Measurements from ENCODE around the gene TMED10. TPM values are rescaled to one million over a fixed set of nuclear protein-coding genes. Genes with fewer than 3 reads are reported as not detected.

TMED10 gene
- total RNA-seq, 2 donors from 2014 or later: 261 to 325 TPM

DNA sequence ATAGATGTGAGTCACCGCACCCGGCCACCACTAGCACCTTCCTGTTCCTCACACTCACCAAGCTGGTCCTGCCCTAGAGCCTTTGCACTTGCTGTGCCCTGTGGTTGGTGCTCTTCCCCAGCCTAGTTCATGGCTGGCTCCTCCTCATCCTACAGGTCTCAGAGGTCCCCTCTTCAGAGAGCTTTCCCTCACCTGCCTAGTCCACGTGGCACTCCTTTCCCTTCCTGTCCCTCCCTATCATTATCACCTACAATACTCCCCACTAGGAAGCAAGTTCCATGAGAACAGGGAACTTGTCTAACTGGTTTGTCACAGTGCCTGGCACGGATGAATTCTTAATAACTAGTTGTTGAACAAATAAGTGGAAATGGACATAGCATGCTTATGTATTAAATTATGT lies 24.0 kb upstream of the TMED10 start:
- no peak overlapping the region for H3K27ac ChIP-seq
- DNase-seq (ENCODE audit: low spot score): no peak

GRCh38 chr14:75198291-75198933 lies 22.0 kb upstream of the TMED10 start:
- H3K27ac ChIP-seq: no peak overlapping the region
- no peak for DNase-seq (ENCODE audit: low spot score)

More for the DNA sequence above, 24.0 kb upstream of the TMED10 start:
- Histone ChIP-seq H3K4me1 (peaks cover 0 to 10% of the 10 kb centered on the region in 2 donors), H3K9me3 (no peaks in the 10 kb centered on the region), H3K27me3 (no peaks in the 10 kb centered on the region), H3K36me3 (no peaks in the 10 kb centered on the region), H3K4me3 (no peak overlapping the region)
- TF ChIP-seq, protein P1, sequence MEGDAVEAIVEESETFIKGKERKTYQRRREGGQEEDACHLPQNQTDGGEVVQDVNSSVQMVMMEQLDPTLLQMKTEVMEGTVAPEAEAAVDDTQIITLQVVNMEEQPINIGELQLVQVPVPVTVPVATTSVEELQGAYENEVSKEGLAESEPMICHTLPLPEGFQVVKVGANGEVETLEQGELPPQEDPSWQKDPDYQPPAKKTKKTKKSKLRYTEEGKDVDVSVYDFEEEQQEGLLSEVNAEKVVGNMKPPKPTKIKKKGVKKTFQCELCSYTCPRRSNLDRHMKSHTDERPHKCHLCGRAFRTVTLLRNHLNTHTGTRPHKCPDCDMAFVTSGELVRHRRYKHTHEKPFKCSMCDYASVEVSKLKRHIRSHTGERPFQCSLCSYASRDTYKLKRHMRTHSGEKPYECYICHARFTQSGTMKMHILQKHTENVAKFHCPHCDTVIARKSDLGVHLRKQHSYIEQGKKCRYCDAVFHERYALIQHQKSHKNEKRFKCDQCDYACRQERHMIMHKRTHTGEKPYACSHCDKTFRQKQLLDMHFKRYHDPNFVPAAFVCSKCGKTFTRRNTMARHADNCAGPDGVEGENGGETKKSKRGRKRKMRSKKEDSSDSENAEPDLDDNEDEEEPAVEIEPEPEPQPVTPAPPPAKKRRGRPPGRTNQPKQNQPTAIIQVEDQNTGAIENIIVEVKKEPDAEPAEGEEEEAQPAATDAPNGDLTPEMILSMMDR (IDR thresholded peaks at IDR 0.05): no peak

DNA sequence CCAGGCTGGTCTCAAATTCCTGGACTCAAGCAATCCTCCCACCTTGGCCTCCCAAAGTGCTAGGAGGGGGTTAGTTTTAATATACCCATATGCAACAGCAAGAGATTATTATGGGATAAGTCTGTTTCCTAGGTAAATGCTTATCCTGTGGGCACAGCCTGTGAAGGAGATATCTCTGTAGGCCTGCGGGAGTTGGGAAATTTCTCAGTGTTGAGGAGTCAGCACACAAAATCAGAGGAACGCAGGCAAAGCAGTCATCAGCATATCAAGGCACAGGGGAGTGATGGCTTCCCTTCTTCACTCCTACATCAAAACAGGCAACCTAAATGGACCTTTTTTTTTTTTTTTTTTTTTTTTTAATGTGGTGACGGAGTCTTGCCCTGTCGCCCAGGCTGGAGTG lies 20.9 kb upstream of the TMED10 start:
- no peaks in the 10 kb centered on the region for H3K36me3 ChIP-seq
- no peaks in the 10 kb centered on the region for H3K9me3 ChIP-seq
- no peak overlapping the region for H3K4me3 ChIP-seq
- no peaks in the 10 kb centered on the region for H3K27me3 ChIP-seq
- no peak overlapping the region for H3K27ac ChIP-seq
- H3K4me1 ChIP-seq: peaks cover 0 to 10% of the 10 kb centered on the region in 2 donors
- TF ChIP-seq, protein P1 (IDR thresholded peaks at IDR 0.05): no peak
- no peak for DNase-seq (ENCODE audit: low spot score)

More at GRCh38 chr14:75198291-75198933, 22.0 kb upstream of the TMED10 start:
- H3K9me3 ChIP-seq: no peaks in the 10 kb centered on the region
- no peak overlapping the region for H3K4me3 ChIP-seq
- no peaks in the 10 kb centered on the region for H3K36me3 ChIP-seq
- H3K27me3 ChIP-seq: no peaks in the 10 kb centered on the region
- TF ChIP-seq, protein P1 (IDR thresholded peaks at IDR 0.05): no peak
- H3K4me1 ChIP-seq: peaks cover 0 to 10% of the 10 kb centered on the region in 2 donors

DNA sequence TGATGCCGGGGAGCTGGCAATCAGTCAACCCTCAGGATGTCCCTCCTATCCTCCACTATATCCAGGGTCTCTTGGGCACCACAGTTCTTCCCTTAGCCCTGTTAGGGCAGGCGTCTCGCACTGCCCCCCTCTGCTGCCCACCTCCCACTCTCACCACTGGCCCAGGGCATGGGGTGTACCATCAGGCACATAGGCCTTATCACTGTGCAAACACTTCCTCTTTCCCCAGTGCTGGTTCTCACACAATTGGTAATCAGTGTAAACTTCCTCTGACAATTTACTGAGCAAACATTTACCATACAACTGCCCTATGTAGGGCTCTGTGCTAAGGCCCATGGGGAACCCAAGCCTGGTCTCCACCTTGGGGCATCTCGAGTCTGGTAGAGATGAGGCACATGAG lies 20.1 kb upstream of the TMED10 start:
- TF ChIP-seq, protein P1 (IDR thresholded peaks at IDR 0.05): no peak
- DNase-seq (ENCODE audit: low spot score): no peak
- Histone ChIP-seq H3K4me3 (no peak overlapping the region), H3K27me3 (no peaks in the 10 kb centered on the region), H3K9me3 (no peaks in the 10 kb centered on the region), H3K27ac (no peak overlapping the region), H3K4me1 (peaks cover 0 to 10% of the 10 kb centered on the region in 2 donors), H3K36me3 (no peaks in the 10 kb centered on the region)

GRCh38 chr14:75196064-75196463 lies 19.7 kb upstream of the TMED10 start:
- Histone ChIP-seq H3K27ac (no peak overlapping the region), H3K4me1 (peaks cover 0 to 10% of the 10 kb centered on the region in 2 donors), H3K9me3 (no peaks in the 10 kb centered on the region), H3K27me3 (no peaks in the 10 kb centered on the region), H3K36me3 (no peaks in the 10 kb centered on the region), H3K4me3 (no peak overlapping the region)
- DNase-seq (ENCODE audit: low spot score): no peak
- TF ChIP-seq, protein P1 (IDR thresholded peaks at IDR 0.05): no peak

DNA sequence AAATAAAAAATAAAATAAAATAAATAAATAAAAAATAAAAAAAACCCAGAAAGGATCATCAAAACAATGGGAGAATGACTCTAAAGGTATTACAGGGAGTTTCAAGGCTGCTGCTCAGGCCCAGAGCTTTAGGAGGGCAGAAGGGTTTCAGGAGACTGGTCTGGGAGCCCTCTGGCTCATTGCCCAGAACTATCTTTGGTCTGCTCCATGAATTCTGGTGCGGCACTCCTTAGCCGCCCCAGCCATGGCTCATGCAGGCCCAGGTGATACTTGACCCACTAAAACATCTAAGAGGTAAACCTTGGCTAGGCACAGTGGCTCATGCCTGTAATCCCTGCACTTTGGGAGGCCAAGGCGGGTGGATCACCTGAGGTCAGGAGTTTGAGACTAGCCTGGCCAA lies 14.7 kb upstream of the TMED10 start:
- no peaks in the 10 kb centered on the region for H3K36me3 ChIP-seq
- no peaks in the 10 kb centered on the region for H3K27me3 ChIP-seq
- no peak overlapping the region for H3K4me3 ChIP-seq
- DNase-seq (ENCODE audit: low spot score): no peak
- TF ChIP-seq, protein P1 (IDR thresholded peaks at IDR 0.05): no peak
- no peak overlapping the region for H3K27ac ChIP-seq
- no peaks in the 10 kb centered on the region for H3K9me3 ChIP-seq
- no peaks in the 10 kb centered on the region for H3K4me1 ChIP-seq

All from right atrium auricular region (tissue), 2 donors.